Activated naive CD4-positive, alpha-beta T cell (primary cell): ENCODE data around the gene TMPRSS12.
"Not testable (repeated sequence)": the region's sequence is repeated elsewhere in the genome, so short reads cannot be mapped to it uniquely, and the experiment has no call there.

Source experiments
- DNase-seq, 4 experiments: peaks; one replicate each; lab custom pipeline; 2025; lab: John Stamatoyannopoulos, UW

Gene TMPRSS12

GRCh38 chr12:50842637-50843493 lies at the start of gene TMPRSS12:
TMPRSS12 (plus strand) TSS chr12:50842926; CDS start chr12:50842965, 39 bp downstream.
- no peak for DNase-seq

GRCh38 chr12:50799908-50800307 lies 42.8 kb upstream of the TMPRSS12 start:
- no peak for DNase-seq

GRCh38 chr12:50803230-50803875 lies 39.4 kb upstream of the TMPRSS12 start:
- DNase-seq: no peak

GRCh38 chr12:50806176-50806575 lies 36.5 kb upstream of the TMPRSS12 start:
- DNase-seq: no peak

- DNase-seq: not testable (repeated sequence)
Measured at GRCh38 chr12:50809131-50809530, 33.6 kb upstream of the TMPRSS12 start.

GRCh38 chr12:50814921-50815320 lies 27.8 kb upstream of the TMPRSS12 start:
- DNase-seq: not testable (repeated sequence)

GRCh38 chr12:50820177-50820576 lies 22.5 kb upstream of the TMPRSS12 start:
- no peak for DNase-seq

GRCh38 chr12:50822082-50822481 lies 20.6 kb upstream of the TMPRSS12 start:
- DNase-seq: no peak

GRCh38 chr12:50823724-50824123 lies 19.0 kb upstream of the TMPRSS12 start:
- DNase-seq: not testable (repeated sequence)

GRCh38 chr12:50824914-50825313 lies 17.8 kb upstream of the TMPRSS12 start:
- DNase-seq: no peak

GRCh38 chr12:50825372-50825838 lies 17.3 kb upstream of the TMPRSS12 start:
- no peak for DNase-seq

GRCh38 chr12:50828121-50828520 lies 14.6 kb upstream of the TMPRSS12 start:
- no peak for DNase-seq

GRCh38 chr12:50828886-50829285 lies 13.8 kb upstream of the TMPRSS12 start:
- no peak for DNase-seq

- not testable (repeated sequence) for DNase-seq
Measured at GRCh38 chr12:50833801-50834200, 8.9 kb upstream of the TMPRSS12 start.

GRCh38 chr12:50839042-50839441 lies 3.7 kb upstream of the TMPRSS12 start:
- no peak for DNase-seq

GRCh38 chr12:50840809-50841487 lies 1.8 kb upstream of the TMPRSS12 start:
- no peak for DNase-seq

GRCh38 chr12:50841716-50842531 lies 802 bp upstream of the TMPRSS12 start:
- DNase-seq: no peak

GRCh38 chr12:50845021-50845647 lies 2.4 kb downstream of the TMPRSS12 start:
- DNase-seq: no peak

GRCh38 chr12:50848963-50849362 lies 6.2 kb downstream of the TMPRSS12 start:
- no peak for DNase-seq

GRCh38 chr12:50855218-50855617 lies 12.5 kb downstream of the TMPRSS12 start:
- DNase-seq: not testable (repeated sequence)

- not testable (repeated sequence) for DNase-seq
Measured at GRCh38 chr12:50855679-50856078, 13.0 kb downstream of the TMPRSS12 start.
